Left ventricle myocardium inferior (tissue), 1 donor: ENCODE data around the gene HSP90AB1. TPM values are rescaled to one million over a fixed set of nuclear protein-coding genes. Genes with fewer than 3 reads are reported as not detected.
A peak's percentile ranks its signal among the peaks of the same experiment; 100 is the strongest.

Source experiments
- DNase-seq: peaks from one replicate; pipeline ENCODE4 v3.0.0-alpha.2; 2020
- H3K27ac ChIP-seq: fragments of 200-600 bp; replicated peaks from 2 replicates; pipeline ENCODE4 v1.8.0; 2021
- H3K27me3 ChIP-seq: fragments of 200-600 bp; 2 replicates; pipeline ENCODE4 v1.8.0; 2021; ENCODE audit warnings: low read depth
- H3K36me3 ChIP-seq: fragments of 200-600 bp; 2 replicates; pipeline ENCODE4 v1.8.0; 2021
- H3K4me1 ChIP-seq: fragments of 200-600 bp; 2 replicates; pipeline ENCODE4 v1.8.0; 2021
- H3K4me3 ChIP-seq: fragments of 200-600 bp; 2 replicates; pipeline ENCODE4 v1.8.0; 2021; ENCODE audit warnings: mild to moderate bottlenecking, moderate library complexity
- H3K9me3 ChIP-seq: fragments of 200-600 bp; replicated peaks from 2 replicates; pipeline ENCODE4 v1.8.0; 2021
- CTCF ChIP-seq: fragments of 200-600 bp; IDR thresholded peaks from 2 replicates; pipeline ENCODE4 v1.8.0; 2021; ENCODE audit warnings: antibody characterized with exemption, mild to moderate bottlenecking, borderline replicate concordance
- intact Hi-C: fragments of 100-400 bp; cut with micrococcal nuclease; formaldehyde crosslinking; loops from one replicate; pipeline ENCODE4 v1.11.0; 2022
- total RNA-seq: library from RNA; stranded (reverse); fragmentation: NEBNext Ultra II Directional; extraction: Animal tissue kit (Norgen Biotek cat#: 25700); gene quantifications from one replicate; pipeline ENCODE4 v1.2.1, GENCODE V29; 2021
- donor health status: DM: no; HTN: yes; CAD: no; lungs with severe emphysema.

The HSP90AB1 gene
- total RNA-seq, 1 donor from 2014 or later, result 786 TPM

GRCh38 chr6:44261581-44261980, 14.7 kb downstream of the HSP90AB1 start:
- Histone ChIP-seq H3K4me3 (no peak overlapping the region), H3K4me1 (peaks cover 49% of the 10 kb centered on the region), H3K27ac (no peak overlapping the region), H3K9me3 (no peaks in the 10 kb centered on the region), H3K36me3 (peaks cover 9% of the 10 kb centered on the region), H3K27me3 (no peaks in the 10 kb centered on the region)
- DNase-seq, result no peak
- TF ChIP-seq CTCF, result no peak
- intact Hi-C loops, result no loop called here

DNA sequence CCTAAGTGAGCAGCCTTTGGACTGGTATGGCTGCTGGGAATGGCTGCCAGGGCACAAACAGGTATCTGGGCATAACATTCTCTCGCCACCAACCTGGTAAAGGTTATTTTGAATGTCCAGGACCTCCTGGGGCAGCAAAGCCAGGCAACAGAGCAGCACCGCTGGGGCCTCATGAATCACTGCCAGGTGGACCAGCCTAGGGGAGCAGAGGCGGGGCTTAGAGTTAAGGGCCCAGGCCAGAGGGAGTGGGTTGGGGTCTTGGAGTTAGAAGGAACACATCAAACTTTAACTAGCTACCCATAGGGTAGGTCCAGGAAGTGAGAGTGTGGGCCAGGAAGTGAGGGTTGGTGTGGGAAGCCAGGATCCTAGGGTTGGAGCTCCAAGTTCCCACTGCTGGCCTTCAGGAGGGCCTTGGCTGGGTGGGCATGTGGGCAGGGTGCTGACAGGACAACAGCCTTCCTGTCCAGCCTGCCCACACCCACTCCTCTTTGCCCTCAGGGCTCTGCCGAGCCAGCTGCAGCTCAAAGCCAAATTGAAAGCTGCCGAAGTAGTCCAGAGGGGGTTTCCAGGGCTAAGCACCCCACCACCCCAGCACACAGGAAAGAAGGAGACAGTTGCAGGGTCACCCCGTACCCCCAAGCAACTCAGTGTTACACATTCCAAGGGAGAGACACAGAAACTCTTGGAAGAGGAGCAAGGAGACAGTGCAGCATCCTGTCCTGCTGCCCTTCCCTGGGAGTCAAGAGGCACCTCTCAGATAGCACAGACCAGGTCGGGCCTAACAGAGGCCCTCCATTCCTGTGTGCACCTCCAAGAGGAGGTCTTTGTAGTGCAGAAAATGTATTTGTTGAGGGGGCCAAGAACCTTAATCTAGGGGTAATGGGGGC, 15.8 kb downstream of the HSP90AB1 start:
- intact Hi-C loops, result no loop called here
- Histone ChIP-seq H3K4me1 (peaks cover 40% of the 10 kb centered on the region), H3K36me3 (peaks cover 9% of the 10 kb centered on the region), H3K4me3 (peak overlapping the region; percentile 81), H3K9me3 (no peaks in the 10 kb centered on the region), H3K27me3 (no peaks in the 10 kb centered on the region), H3K27ac (no peak overlapping the region)
- no peak for TF ChIP-seq CTCF
- DNase-seq, result no peak

GRCh38 chr6:44263354-44264100, 16.6 kb downstream of the HSP90AB1 start:
- peaks cover 6% of the 10 kb centered on the region for H3K27me3 ChIP-seq
- no peak overlapping the region for H3K27ac ChIP-seq
- peak overlapping the region; percentile 81 for H3K4me3 ChIP-seq
- no peak for TF ChIP-seq CTCF
- intact Hi-C loops, result no loop called here
- no peaks in the 10 kb centered on the region for H3K9me3 ChIP-seq
- peaks cover 34% of the 10 kb centered on the region for H3K4me1 ChIP-seq
- H3K36me3 ChIP-seq, result peaks cover 9% of the 10 kb centered on the region
- DNase-seq, result no peak

DNA sequence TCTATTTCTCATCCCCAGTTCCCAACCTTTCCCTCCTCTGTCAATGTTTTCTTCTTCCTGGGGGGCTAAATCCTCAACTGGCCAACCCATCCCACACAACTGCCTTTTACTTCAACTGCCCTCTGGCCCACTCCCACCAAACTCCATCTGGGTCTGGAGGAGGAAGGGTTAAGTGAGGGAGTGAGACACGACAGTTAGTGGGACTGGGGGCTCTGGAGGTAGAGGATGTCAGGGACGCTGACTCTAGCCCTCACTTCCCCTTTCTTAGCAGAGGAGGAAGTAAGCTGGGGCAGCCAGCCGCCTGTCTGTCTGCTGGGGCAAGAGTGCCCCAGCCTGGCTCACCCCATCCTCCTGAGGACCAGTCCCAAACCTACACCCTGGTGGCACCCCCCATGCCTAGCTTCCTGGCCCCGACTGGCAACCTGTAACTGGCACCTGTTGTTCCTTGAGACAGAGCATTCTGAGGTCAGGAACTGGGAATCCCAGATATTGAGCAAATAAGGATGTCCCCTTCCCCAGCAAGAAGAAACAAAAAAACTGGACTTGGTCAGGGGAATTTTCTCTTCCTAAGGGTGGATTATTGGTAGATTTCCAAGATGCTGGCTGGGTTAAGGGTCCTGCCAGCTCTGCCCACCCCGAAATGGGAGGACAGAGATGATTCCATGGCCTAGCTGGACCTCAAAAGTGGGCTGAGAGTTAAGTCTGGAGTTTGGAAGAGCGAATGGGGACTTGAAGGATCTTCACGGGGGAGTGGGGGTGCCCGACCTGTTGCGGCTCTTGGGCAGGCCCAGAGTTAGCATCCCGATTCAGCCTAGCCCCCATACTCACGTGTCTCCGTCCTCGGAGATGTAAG, 17.5 kb downstream of the HSP90AB1 start:
- intact Hi-C loops, result no loop called here
- Histone ChIP-seq H3K4me3 (peak overlapping the region; percentile 81), H3K36me3 (peaks cover 9% of the 10 kb centered on the region), H3K9me3 (no peaks in the 10 kb centered on the region), H3K27me3 (peaks cover 14% of the 10 kb centered on the region), H3K27ac (peak overlapping the region; percentile 82), H3K4me1 (peaks cover 34% of the 10 kb centered on the region)
- TF ChIP-seq CTCF, result no peak
- no peak for DNase-seq
